ENCODE results near the gene PLXNB1.

Gene PLXNB1

DNA sequence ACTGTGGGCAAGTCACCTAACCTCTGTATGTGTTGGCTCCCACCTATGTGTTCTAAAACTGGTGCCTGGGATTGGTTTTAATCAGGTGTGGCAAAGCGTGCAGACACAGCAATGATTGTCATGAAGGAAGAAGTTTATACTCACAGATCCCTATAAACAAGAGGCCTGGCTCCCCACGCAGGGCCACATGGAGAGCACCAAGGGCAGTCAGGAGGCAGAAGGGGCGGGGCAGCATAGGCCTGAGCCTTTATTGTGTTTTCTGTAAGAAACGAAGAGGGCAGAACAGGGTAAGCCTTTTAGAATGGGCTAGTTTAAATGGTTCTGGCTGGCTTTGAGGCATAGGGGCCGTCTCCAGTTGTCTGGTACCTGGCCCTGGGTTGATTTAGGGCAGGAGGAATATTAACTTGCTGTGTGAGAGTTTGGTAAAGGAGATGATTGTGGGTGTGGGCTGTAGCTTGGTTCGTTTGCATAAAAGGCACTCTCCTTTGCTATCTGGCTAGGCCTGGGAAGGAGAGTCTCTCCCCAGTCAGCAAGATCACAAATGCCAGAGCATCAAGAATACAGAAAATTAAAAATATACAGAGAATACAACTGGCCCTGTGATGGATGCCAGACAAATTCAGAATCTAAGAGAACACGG is 60.1 kb downstream of the PLXNB1 start:
- TF ChIP-seq, protein P1, sequence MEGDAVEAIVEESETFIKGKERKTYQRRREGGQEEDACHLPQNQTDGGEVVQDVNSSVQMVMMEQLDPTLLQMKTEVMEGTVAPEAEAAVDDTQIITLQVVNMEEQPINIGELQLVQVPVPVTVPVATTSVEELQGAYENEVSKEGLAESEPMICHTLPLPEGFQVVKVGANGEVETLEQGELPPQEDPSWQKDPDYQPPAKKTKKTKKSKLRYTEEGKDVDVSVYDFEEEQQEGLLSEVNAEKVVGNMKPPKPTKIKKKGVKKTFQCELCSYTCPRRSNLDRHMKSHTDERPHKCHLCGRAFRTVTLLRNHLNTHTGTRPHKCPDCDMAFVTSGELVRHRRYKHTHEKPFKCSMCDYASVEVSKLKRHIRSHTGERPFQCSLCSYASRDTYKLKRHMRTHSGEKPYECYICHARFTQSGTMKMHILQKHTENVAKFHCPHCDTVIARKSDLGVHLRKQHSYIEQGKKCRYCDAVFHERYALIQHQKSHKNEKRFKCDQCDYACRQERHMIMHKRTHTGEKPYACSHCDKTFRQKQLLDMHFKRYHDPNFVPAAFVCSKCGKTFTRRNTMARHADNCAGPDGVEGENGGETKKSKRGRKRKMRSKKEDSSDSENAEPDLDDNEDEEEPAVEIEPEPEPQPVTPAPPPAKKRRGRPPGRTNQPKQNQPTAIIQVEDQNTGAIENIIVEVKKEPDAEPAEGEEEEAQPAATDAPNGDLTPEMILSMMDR (IDR thresholded peaks at IDR 0.05) = no peak

DNA sequence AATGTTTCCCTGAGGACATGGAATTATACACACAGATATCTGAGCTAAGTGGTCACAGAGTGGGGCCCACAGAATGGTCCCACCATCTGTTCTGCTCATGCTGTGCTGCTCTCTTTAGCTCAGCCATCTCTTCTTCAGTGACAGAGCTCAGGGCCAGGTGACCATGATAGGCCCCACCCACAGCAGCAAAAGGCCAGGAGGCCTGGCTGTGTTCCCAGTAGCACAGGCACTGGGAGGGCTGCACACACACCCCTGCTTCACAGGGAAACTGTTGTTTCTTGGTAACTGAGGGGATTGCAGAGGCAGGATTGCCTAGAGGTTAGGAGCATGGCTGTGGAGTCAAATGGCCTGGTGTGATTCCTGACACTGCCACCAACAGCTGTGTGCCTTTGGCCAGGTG is 62.7 kb downstream of the PLXNB1 start:
- TF ChIP-seq, protein P1 (IDR thresholded peaks at IDR 0.05) = no peak

DNA sequence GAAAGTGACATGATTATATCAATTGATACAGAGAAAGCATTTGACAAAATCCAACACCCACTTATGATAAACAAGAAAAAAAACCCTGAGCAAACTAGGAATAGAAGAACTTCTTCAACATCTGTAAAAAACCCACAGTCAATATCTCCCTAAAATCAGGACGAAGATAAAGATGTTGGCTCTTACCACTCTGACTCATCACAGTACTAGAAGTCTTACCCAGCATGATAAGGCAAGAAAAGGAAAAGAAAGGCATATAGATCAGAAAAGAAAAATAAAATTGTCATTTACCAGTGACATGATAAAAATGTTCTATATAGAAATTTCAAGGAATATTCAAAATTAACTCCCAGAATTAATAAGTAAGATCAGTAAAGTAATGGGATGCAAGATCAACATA is 65.0 kb downstream of the PLXNB1 start:
- TF ChIP-seq, protein P1 (IDR thresholded peaks at IDR 0.05) = no peak

DNA sequence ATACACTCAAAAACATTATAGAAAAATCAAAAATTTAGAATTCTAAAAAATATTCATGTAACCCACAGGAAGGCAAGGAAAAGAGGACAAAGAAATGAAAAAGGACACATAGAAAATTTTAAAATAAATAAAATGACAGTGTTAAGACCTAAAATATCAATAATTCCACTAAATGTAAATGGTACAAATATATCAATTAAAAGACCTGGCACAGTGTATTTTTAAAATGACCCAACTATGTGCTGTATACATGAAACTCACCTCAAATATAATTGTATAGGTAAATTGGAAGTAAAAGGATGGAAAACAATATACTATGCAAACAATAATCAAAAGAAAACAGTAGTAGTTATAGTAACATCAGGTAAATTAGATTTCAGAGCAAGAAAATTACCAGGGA is 68.0 kb downstream of the PLXNB1 start:
- TF ChIP-seq, protein P1 (IDR thresholded peaks at IDR 0.05) = no peak

DNA sequence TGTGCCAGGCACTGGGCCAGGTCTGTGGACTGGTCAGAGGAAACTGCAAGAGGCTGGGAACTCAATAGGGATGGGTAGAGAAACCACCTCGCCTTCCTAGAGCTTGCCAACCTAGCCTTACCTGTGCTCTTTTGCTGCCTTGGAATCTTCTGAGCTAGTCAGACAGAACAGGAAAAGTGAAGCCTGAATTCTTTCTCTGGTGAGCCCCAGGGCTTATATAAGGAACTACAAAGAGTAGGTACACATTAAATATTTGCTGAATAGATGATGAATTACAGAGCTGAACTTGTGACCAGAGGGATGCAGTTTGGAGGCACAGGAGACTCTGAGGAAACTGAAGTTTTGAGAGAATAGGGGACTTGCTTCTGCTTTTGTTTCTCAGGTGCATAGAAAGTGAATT is 73.5 kb downstream of the PLXNB1 start:
- TF ChIP-seq, protein P1 (IDR thresholded peaks at IDR 0.05) = no peak

DNA sequence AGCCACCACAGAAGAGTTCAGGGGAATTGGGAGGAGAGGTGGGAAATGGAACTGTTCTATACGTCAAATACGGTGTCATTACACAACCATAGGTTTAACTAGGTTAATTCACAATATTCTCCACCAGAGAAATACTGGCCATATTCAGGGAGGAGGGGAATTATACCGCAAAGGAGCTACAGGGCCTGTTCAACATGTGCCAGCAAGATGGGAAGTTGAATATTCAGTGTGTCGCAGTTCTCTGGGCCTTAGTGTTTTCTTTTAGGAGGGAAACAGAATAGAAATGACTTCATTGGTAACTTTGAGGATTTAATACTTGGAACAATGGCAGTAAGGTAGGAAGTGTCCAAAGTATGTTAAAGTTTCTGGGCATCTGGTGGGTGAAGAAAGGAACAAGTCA is 75.9 kb downstream of the PLXNB1 start:
- TF ChIP-seq, protein P1 (IDR thresholded peaks at IDR 0.05) = no peak
